ENCODE measurements around the gene BAHCC1.

The BAHCC1 gene

GRCh38 chr17:81427173-81428120, 32.2 kb downstream of the BAHCC1 start:
- DNase-seq (ENCODE audit: low read depth) = no peak

- DNase-seq (ENCODE audit: low read depth) = no peak
Measured at GRCh38 chr17:81428121-81428515, 32.9 kb downstream of the BAHCC1 start.

DNA sequence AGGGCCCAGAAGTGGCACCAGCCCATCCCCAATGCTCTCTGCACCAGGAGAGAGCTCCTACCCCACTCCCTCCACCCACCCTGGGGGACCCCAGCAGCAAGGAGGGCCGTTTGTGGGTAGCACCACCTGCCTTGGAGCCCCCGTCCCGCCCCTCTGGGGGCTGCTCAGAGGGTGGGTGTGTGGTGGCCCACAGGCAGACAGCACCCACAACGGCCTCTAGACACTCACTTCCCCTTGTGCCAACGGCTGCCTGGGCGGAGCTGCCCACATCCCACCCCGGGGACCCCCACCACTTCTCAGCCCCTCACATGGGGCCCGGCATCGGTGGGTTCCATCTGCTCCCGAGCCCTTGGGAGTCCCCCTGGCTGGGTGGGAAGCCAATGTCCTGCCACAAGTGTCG, 33.3 kb downstream of the BAHCC1 start:
- no peak for DNase-seq (ENCODE audit: low read depth)

GRCh38 chr17:81428948-81429774, 33.9 kb downstream of the BAHCC1 start:
- no peak for DNase-seq (ENCODE audit: low read depth)

DNA sequence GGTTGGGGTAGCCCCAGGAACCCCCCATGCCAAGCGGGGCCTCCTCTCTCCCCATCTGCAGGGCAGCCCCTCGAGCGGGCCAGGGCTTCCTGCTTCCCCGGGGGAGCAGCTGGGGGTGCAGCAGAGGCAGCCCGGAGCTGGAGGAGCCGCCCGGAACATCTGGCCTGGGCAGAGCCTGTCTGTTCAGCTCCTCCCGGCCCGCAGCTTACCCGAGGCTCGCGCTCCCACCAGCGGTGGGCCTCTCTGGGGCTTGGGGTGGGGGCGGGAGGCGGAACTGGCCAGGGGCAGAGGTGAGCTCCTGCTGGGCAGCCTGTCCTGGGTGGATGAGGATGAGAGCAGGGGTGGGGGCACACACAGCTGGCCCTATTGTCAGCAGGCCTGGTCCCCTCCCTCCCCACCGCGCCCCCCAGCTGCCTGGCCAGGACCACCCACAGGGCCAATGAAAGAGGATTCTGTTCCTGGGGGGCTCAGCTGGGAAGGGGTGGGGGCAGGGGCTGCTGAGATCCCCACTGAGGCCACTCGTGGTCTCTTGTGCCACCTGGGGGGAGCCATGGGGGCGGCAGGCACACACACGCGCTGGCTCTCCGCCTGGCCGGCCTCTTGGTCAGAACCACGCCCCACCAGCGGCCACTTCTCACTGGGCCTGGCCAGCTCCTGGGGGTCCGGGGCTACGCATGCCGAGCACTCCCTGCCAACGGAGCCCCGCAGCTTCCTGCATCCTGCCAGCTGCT, 34.7 kb downstream of the BAHCC1 start:
- no peak for DNase-seq (ENCODE audit: low read depth)

DNA sequence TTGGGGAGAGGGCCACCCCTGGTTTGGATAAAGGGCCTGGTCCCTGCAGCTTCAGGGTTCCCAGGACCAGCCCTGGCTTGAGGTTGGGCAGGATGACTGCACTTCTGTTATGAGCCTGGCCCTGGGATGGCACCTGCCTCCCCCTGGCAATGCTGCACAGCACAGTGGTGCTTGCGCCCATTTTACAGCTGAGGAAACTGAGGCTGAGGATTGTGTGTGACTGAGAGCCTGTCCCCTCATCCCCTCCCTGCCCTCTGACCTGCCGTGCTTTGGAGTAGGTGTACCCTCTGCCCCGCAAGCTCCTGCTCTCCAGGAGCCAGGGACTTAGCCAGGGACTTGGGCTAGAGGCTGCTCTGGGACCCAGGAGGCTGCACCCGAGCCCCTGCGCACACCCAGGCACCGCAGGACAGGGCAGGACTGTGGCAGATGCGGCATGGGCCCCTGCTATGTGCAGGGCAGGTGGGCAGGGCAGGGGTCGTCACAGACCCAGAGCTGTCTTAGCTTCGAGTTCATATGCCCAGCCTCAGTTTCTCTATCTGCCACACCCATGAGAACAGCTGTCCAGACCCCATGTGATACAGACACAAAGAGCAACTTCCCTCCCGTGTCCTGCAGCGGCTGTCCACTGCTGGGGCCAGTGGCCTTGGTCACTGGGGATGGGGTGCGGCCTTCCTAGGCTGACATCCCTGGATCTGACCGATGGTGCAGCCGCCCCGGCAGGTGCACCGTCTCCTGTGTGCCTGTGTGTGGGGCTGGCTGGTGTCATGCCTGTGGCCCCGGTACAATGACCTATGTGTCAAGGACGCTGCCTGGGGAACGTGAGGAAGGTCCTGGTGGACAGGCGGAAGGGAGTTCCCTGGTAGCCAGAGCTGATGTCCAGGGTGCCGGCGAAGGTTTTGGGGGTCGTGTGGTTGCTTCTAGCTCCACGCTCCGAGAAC, 36.6 kb downstream of the BAHCC1 start:
- no peak for DNase-seq (ENCODE audit: low read depth)

DNA sequence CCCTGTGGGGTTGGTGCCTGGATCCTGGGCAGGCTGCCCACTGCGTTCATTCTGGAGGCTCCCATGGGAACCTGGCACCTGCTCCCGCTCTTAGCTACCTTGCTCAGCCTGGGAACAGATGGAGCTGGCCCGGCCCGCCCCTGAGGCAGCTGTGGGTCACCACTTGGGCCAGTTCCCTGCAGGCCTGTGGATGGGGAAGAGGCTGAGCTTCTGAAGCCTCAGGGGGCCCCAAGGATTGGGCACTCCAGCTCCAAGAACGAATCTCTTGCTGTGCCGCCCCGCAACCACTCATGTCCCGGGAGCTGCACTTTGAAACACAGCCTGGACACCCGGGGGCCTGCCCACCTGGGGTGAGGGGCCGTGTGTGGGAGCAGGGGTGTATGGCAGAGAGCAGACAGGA, 37.7 kb downstream of the BAHCC1 start:
- DNase-seq (ENCODE audit: low read depth) = no peak

- DNase-seq (ENCODE audit: low read depth) = no peak
Measured at GRCh38 chr17:81433656-81434055, 38.4 kb downstream of the BAHCC1 start.

GRCh38 chr17:81434072-81434471, 38.8 kb downstream of the BAHCC1 start:
- DNase-seq (ENCODE audit: low read depth) = no peak

GRCh38 chr17:81434681-81435417, 39.6 kb downstream of the BAHCC1 start:
- DNase-seq (ENCODE audit: low read depth) = no peak

DNA sequence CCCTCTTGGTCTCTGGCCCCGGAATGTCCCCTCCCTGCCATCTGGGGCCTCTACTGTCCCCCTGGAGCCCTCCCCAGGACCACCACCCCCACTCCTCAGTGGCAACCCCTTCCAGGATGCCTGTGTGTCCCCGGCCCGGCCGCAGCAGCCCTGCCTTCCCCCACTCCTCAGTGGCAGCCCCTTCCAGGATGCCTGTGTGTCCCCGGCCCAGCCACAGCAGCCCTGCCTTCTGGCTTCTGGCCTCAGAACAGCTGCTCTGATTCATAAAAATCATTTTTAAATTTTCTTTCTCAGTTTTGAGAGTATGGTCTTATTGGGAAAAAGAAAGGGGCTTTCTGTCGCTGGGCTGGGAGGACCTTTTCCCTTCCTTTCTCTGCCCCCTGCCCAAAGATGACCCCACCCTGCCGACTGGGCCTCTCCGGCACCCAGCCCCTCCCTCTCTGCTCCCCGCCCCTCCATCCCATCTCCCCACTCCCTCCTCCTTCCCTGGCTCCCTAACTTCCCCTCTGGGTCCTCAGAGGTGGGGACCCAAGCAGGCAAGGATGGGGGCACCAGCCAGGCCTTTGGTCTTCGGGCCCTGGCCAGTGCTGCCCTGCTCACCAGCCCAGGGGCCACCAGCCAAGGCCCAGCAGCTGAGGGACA, 40.5 kb downstream of the BAHCC1 start:
- DNase-seq (ENCODE audit: low read depth) = no peak

DNA sequence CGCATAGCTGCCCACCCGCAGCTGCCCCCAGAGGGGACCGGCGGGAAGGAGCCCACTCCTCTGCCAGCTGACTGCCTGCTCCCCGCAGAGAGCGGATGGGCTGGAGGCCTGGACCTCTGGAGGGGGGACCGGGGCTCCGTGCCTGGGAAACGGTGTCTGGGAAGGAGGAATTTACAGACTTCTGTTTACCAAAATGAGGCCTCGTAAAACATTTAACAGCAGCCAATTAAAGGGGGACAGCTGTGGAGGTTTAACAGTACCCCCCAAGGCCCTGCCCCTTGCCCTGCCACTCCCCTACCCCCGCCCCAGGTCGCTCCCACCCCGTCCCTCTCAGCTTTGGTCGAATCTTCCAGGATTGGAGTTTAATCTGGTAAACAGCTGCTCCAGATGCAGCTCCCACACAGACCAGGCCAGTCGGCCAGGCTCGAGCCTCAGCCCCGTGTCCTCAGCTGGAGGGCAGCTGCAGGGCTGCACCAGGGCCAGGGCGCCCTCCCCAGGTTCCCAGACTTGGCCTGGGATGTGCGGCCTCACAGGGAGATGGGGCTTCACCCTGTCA, 41.1 kb downstream of the BAHCC1 start:
- DNase-seq (ENCODE audit: low read depth) = no peak

DNA sequence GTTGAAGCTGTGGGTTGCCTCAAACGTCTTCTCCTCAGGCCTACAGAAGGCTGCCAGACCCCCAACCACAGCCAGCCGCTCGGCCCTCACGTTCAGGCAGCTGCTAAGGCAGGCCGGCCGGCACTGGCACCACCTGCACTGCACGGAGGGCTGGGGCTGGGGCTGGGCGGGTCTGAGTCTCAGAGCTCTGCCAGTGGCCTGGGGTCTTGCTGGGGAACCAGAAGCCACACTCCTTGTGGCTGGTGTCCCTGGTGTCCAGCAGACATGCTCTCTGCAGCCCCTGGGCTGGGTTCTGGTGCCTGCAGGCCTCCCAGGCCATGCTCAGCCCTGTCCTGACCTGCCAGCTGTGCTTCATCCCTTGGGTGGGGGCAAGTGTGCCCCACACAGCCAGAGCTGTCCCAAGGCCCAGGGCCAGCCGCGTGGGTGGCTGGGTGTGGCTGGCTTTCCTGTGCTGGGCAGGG, 42.0 kb downstream of the BAHCC1 start:
- no peak for DNase-seq (ENCODE audit: low read depth)

DNA sequence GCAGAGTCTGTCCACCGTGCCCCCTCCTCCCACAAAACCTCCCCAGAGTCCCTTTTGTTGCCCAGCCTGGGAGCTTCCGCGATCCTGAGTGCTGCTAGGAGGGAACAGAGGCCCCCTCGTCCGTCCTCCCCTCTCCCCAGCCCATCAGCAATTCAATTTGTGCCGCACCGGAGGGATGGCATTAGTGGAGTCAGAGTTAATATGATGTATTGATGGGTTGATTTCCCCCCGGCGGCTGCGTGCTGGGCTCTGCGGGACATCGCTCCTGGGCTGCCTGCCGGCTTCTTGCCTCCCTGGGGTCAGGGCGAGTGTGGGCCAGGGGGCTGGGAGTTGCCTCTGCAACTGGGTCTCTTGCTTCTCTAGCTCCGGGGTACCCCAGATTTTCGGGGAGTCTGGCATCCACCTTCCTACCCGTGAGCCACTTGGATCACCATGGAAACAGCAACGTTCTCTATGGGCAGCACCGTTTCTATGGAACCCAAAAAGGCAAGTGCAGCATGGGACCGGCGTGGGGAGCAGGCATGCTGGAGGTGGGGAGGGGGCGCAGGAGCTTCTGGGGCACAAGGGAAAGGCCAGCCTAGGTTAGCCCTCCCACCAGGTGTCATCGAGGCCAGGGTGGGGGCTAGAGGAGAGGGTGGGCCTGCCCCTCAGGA, 42.9 kb downstream of the BAHCC1 start:
- DNase-seq (ENCODE audit: low read depth) = no peak

DNA sequence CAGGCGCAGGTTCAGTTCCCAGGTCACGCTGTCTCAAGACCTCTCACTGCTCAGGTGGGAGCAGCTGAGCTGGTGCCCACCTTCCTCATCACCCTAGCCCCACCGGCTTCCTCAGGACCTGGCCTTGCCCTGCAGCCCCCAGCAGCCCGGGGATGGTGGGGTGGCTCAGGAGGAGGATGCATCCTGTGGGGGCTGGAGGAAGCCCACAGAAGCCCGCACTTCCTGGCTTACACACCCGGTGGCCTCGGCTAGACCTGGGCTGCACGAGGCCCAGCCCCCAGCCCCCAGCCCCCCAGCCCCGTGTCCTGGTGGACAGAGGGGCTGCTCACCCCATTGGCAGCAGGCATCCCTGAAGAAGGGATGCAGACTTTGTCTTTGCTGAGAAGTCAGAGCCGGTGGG, 43.4 kb downstream of the BAHCC1 start:
- no peak for DNase-seq (ENCODE audit: low read depth)

DNA sequence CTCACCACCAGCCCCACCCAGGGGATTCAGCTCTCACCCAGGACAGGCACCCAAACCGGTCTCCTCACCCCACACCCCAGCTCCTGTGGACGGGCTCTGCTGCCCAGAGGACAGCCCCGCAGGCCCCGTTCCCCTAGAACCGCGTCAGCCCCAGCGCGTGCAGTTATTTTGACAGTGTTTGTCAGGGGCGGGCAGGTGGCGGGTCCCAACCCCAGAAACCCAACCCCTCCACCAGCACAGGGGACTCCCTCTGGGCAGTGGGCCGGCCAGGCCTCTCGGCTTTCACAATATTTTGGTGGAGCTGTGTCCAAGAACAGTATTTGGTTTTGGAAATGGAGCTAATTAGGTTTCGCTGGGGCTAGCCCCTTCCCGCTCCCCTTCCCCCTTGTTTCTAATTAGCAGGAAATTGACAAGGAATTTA, 44.8 kb downstream of the BAHCC1 start:
- no peak for DNase-seq (ENCODE audit: low read depth)

DNA sequence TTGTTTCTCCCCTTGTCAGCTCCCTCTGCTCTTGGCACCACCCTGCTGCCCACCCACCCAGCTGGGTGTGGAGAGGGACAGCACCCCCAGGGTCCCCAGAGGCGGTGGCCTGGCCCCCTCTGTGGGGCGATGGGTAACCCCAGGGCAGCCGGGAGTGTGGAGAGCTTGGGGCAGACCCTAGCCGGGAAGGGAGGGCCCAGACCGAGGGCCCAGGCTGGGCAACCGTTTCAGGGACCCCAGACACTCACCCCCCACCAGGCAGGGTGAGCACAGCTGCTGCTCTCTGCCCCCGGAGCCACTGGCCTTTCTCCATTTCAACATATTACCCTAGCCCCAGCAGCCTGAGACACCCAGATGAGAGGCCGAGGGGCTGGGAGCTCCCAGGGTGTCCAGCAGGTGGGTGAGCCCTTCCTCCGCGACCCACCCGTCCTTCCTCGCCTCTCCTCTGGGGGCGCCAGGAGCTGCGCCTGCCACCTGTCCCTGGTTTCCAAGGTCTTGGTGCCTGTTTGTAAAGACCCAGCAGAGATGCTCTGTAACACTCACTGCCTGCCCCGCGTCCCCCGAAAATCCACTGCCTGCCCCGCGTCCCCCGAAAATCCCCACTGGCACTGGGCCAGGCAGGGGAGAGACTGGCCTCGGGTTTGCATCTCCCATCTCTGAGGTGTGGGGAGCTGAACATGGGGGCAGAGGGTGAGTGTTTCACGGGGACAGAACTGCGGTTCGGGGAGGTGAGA, 45.4 kb downstream of the BAHCC1 start:
- DNase-seq (ENCODE audit: low read depth) = no peak

GRCh38 chr17:81442791-81443190, 47.5 kb downstream of the BAHCC1 start:
- no peak for DNase-seq (ENCODE audit: low read depth)

Data from stimulated activated CD8-positive, alpha-beta memory T cell treated with anti-CD3 and anti-CD28 coated beads, Interleukin-15, amount 100 ng/mL, for 24 hours (primary cell).